Measurements from ENCODE around the gene LAGE3.

LAGE3 gene

GRCh38 chrX:154470914-154471568 is 8.0 kb downstream of the LAGE3 start:
- Histone ChIP-seq H3K4me1 (ENCODE audit: control insufficient read depth, insufficient read depth, low read length) (no peaks in the 10 kb centered on the region), H3K4me3 (ENCODE audit: low read length) (no peak overlapping the region), H3K9me3 (replicated peaks; ENCODE audit: low read length) (no peaks in the 10 kb centered on the region), H3K36me3 (ENCODE audit: insufficient read depth, low read length) (peaks cover 51% of the 10 kb centered on the region), H3K9ac (ENCODE audit: low read depth, low read length) (no peak overlapping the region), H3K27me3 (ENCODE audit: control insufficient read depth, insufficient read depth, low read length) (no peaks in the 10 kb centered on the region), H3K4me2 (ENCODE audit: low read length) (no peak overlapping the region)

GRCh38 chrX:154470434-154470833 is 8.6 kb downstream of the LAGE3 start:
- H3K4me2 ChIP-seq (ENCODE audit: low read length): no peak overlapping the region
- no peak overlapping the region for H3K9ac ChIP-seq (ENCODE audit: low read depth, low read length)
- H3K27me3 ChIP-seq (ENCODE audit: control insufficient read depth, insufficient read depth, low read length): no peaks in the 10 kb centered on the region
- peaks cover 46% of the 10 kb centered on the region for H3K36me3 ChIP-seq (ENCODE audit: insufficient read depth, low read length)
- no peaks in the 10 kb centered on the region for H3K9me3 ChIP-seq (replicated peaks; ENCODE audit: low read length)
- H3K4me3 ChIP-seq (ENCODE audit: low read length): no peak overlapping the region
- H3K4me1 ChIP-seq (ENCODE audit: control insufficient read depth, insufficient read depth, low read length): no peaks in the 10 kb centered on the region

- Histone ChIP-seq H3K27me3 (ENCODE audit: control insufficient read depth, insufficient read depth, low read length) (no peaks in the 10 kb centered on the region), H3K4me3 (ENCODE audit: low read length) (no peak overlapping the region), H3K4me2 (ENCODE audit: low read length) (no peak overlapping the region), H3K9me3 (replicated peaks; ENCODE audit: low read length) (no peaks in the 10 kb centered on the region), H3K4me1 (ENCODE audit: control insufficient read depth, insufficient read depth, low read length) (no peaks in the 10 kb centered on the region), H3K9ac (ENCODE audit: low read depth, low read length) (no peak overlapping the region), H3K36me3 (ENCODE audit: insufficient read depth, low read length) (peaks cover 46% of the 10 kb centered on the region)
Measured at GRCh38 chrX:154469880-154470279, 9.2 kb downstream of the LAGE3 start.

- Histone ChIP-seq H3K4me2 (ENCODE audit: low read length) (no peak overlapping the region), H3K36me3 (ENCODE audit: insufficient read depth, low read length) (peaks cover 46% of the 10 kb centered on the region), H3K9ac (ENCODE audit: low read depth, low read length) (no peak overlapping the region), H3K4me1 (ENCODE audit: control insufficient read depth, insufficient read depth, low read length) (no peaks in the 10 kb centered on the region), H3K4me3 (ENCODE audit: low read length) (no peak overlapping the region), H3K27me3 (ENCODE audit: control insufficient read depth, insufficient read depth, low read length) (no peaks in the 10 kb centered on the region), H3K9me3 (replicated peaks; ENCODE audit: low read length) (no peaks in the 10 kb centered on the region)
Measured at GRCh38 chrX:154469114-154469513, 10.0 kb downstream of the LAGE3 start.

- no peak overlapping the region for H3K4me3 ChIP-seq (ENCODE audit: low read length)
- no peak overlapping the region for H3K4me2 ChIP-seq (ENCODE audit: low read length)
- H3K36me3 ChIP-seq (ENCODE audit: insufficient read depth, low read length): peaks cover 40% of the 10 kb centered on the region
- H3K9me3 ChIP-seq (replicated peaks; ENCODE audit: low read length): no peaks in the 10 kb centered on the region
- H3K27me3 ChIP-seq (ENCODE audit: control insufficient read depth, insufficient read depth, low read length): no peaks in the 10 kb centered on the region
- no peak overlapping the region for H3K9ac ChIP-seq (ENCODE audit: low read depth, low read length)
- no peaks in the 10 kb centered on the region for H3K4me1 ChIP-seq (ENCODE audit: control insufficient read depth, insufficient read depth, low read length)
Measured at GRCh38 chrX:154468217-154468616, 10.9 kb downstream of the LAGE3 start.

- Histone ChIP-seq H3K4me1 (ENCODE audit: control insufficient read depth, insufficient read depth, low read length) (no peaks in the 10 kb centered on the region), H3K4me2 (ENCODE audit: low read length) (no peak overlapping the region), H3K4me3 (ENCODE audit: low read length) (no peak overlapping the region), H3K36me3 (ENCODE audit: insufficient read depth, low read length) (peaks cover 44% of the 10 kb centered on the region), H3K27me3 (ENCODE audit: control insufficient read depth, insufficient read depth, low read length) (no peaks in the 10 kb centered on the region), H3K9ac (ENCODE audit: low read depth, low read length) (no peak overlapping the region), H3K9me3 (replicated peaks; ENCODE audit: low read length) (no peaks in the 10 kb centered on the region)
Measured at GRCh38 chrX:154467556-154467955, 11.5 kb downstream of the LAGE3 start.

- no peaks in the 10 kb centered on the region for H3K27me3 ChIP-seq (ENCODE audit: control insufficient read depth, insufficient read depth, low read length)
- no peak overlapping the region for H3K4me2 ChIP-seq (ENCODE audit: low read length)
- H3K4me1 ChIP-seq (ENCODE audit: control insufficient read depth, insufficient read depth, low read length): no peaks in the 10 kb centered on the region
- no peak overlapping the region for H3K9ac ChIP-seq (ENCODE audit: low read depth, low read length)
- H3K9me3 ChIP-seq (replicated peaks; ENCODE audit: low read length): no peaks in the 10 kb centered on the region
- H3K4me3 ChIP-seq (ENCODE audit: low read length): no peak overlapping the region
- peaks cover 46% of the 10 kb centered on the region for H3K36me3 ChIP-seq (ENCODE audit: insufficient read depth, low read length)
Measured at GRCh38 chrX:154466907-154467306, 12.2 kb downstream of the LAGE3 start.

GRCh38 chrX:154466036-154466435 is 13.0 kb downstream of the LAGE3 start:
- Histone ChIP-seq H3K4me3 (ENCODE audit: low read length) (no peak overlapping the region), H3K4me2 (ENCODE audit: low read length) (no peak overlapping the region), H3K4me1 (ENCODE audit: control insufficient read depth, insufficient read depth, low read length) (peaks cover 4% of the 10 kb centered on the region), H3K9me3 (replicated peaks; ENCODE audit: low read length) (no peaks in the 10 kb centered on the region), H3K27me3 (ENCODE audit: control insufficient read depth, insufficient read depth, low read length) (no peaks in the 10 kb centered on the region), H3K9ac (ENCODE audit: low read depth, low read length) (no peak overlapping the region), H3K36me3 (ENCODE audit: insufficient read depth, low read length) (peaks cover 46% of the 10 kb centered on the region)

- peaks cover 46% of the 10 kb centered on the region for H3K36me3 ChIP-seq (ENCODE audit: insufficient read depth, low read length)
- no peak overlapping the region for H3K9ac ChIP-seq (ENCODE audit: low read depth, low read length)
Measured at GRCh38 chrX:154465601-154466000, 13.5 kb downstream of the LAGE3 start.

GRCh38 chrX:154464806-154465365 is 14.2 kb downstream of the LAGE3 start:
- Histone ChIP-seq H3K27me3 (ENCODE audit: control insufficient read depth, insufficient read depth, low read length) (no peaks in the 10 kb centered on the region), H3K36me3 (ENCODE audit: insufficient read depth, low read length) (peaks cover 42% of the 10 kb centered on the region), H3K9ac (ENCODE audit: low read depth, low read length) (no peak overlapping the region), H3K4me2 (ENCODE audit: low read length) (no peak overlapping the region), H3K4me3 (ENCODE audit: low read length) (no peak overlapping the region), H3K9me3 (replicated peaks; ENCODE audit: low read length) (no peaks in the 10 kb centered on the region), H3K4me1 (ENCODE audit: control insufficient read depth, insufficient read depth, low read length) (peaks cover 11% of the 10 kb centered on the region)

More at GRCh38 chrX:154465601-154466000, 13.5 kb downstream of the LAGE3 start:
- no peaks in the 10 kb centered on the region for H3K9me3 ChIP-seq (replicated peaks; ENCODE audit: low read length)
- no peaks in the 10 kb centered on the region for H3K27me3 ChIP-seq (ENCODE audit: control insufficient read depth, insufficient read depth, low read length)
- no peak overlapping the region for H3K4me2 ChIP-seq (ENCODE audit: low read length)
- H3K4me3 ChIP-seq (ENCODE audit: low read length): no peak overlapping the region
- H3K4me1 ChIP-seq (ENCODE audit: control insufficient read depth, insufficient read depth, low read length): peaks cover 8% of the 10 kb centered on the region

- H3K4me2 ChIP-seq (ENCODE audit: low read length): no peak overlapping the region
- H3K4me3 ChIP-seq (ENCODE audit: low read length): no peak overlapping the region
- no peaks in the 10 kb centered on the region for H3K27me3 ChIP-seq (ENCODE audit: control insufficient read depth, insufficient read depth, low read length)
- peaks cover 11% of the 10 kb centered on the region for H3K4me1 ChIP-seq (ENCODE audit: control insufficient read depth, insufficient read depth, low read length)
- no peak overlapping the region for H3K9ac ChIP-seq (ENCODE audit: low read depth, low read length)
- H3K9me3 ChIP-seq (replicated peaks; ENCODE audit: low read length): no peaks in the 10 kb centered on the region
- H3K36me3 ChIP-seq (ENCODE audit: insufficient read depth, low read length): peaks cover 31% of the 10 kb centered on the region
Measured at GRCh38 chrX:154463611-154464220, 15.4 kb downstream of the LAGE3 start.

GRCh38 chrX:154462396-154462795 is 16.7 kb downstream of the LAGE3 start:
- Histone ChIP-seq H3K9me3 (replicated peaks; ENCODE audit: low read length) (no peaks in the 10 kb centered on the region), H3K9ac (ENCODE audit: low read depth, low read length) (no peak overlapping the region), H3K4me3 (ENCODE audit: low read length) (no peak overlapping the region), H3K27me3 (ENCODE audit: control insufficient read depth, insufficient read depth, low read length) (no peaks in the 10 kb centered on the region), H3K4me2 (ENCODE audit: low read length) (no peak overlapping the region), H3K4me1 (ENCODE audit: control insufficient read depth, insufficient read depth, low read length) (peaks cover 11% of the 10 kb centered on the region), H3K36me3 (ENCODE audit: insufficient read depth, low read length) (peaks cover 24% of the 10 kb centered on the region)

All from skeletal muscle satellite cell (primary cell).